Measurements from ENCODE around the gene YWHAG.
"Not testable (repeated sequence)": the region's sequence is repeated elsewhere in the genome, so short reads cannot be mapped to it uniquely, and the experiment has no call there.

YWHAG gene

GRCh38 chr7:76294344-76295024 is 64.3 kb downstream of the YWHAG start:
- no peak overlapping the region for H3K9ac ChIP-seq (ENCODE audit: low read depth, low read length, poor library complexity, severe bottlenecking)
- H3K4me1 ChIP-seq (ENCODE audit: insufficient read depth, low read length, poor library complexity, severe bottlenecking): peaks cover 5% of the 10 kb centered on the region
- no peaks in the 10 kb centered on the region for H3K79me2 ChIP-seq (ENCODE audit: insufficient read depth, low read length)
- H3K36me3 ChIP-seq (ENCODE audit: insufficient read depth, low read length): no peaks in the 10 kb centered on the region
- H3K4me3 ChIP-seq (ENCODE audit: low read length, poor library complexity, severe bottlenecking): no peak overlapping the region
- H4K20me1 ChIP-seq (ENCODE audit: insufficient read depth, low read length, poor library complexity, severe bottlenecking): no peaks in the 10 kb centered on the region
- H3K27me3 ChIP-seq (ENCODE audit: insufficient read depth, low read length, poor library complexity, severe bottlenecking): no peaks in the 10 kb centered on the region
- no peaks in the 10 kb centered on the region for H3K9me3 ChIP-seq (ENCODE audit: insufficient read depth, low read depth, low read length)
- no peak overlapping the region for H2AFZ ChIP-seq (ENCODE audit: low read length)
- no peak for TF ChIP-seq EZH2phosphoT487 (IDR thresholded peaks at IDR 0.05; ENCODE audit: borderline replicate concordance)
- no peak for TF ChIP-seq CTCF (conservative IDR thresholded peaks at IDR 0.05; ENCODE audit: low read length)
- H3K9me2 ChIP-seq (replicated peaks; ENCODE audit: low read depth, low read length): no peaks in the 10 kb centered on the region
- no peaks in the 10 kb centered on the region for H3F3A ChIP-seq (ENCODE audit: low read depth)
- no peak overlapping the region for H3K4me2 ChIP-seq (ENCODE audit: low read depth, low read length, poor library complexity, severe bottlenecking)

GRCh38 chr7:76293407-76293901 is 65.3 kb downstream of the YWHAG start:
- peaks cover 5% of the 10 kb centered on the region for H3K4me1 ChIP-seq (ENCODE audit: insufficient read depth, low read length, poor library complexity, severe bottlenecking)
- no peaks in the 10 kb centered on the region for H3F3A ChIP-seq (ENCODE audit: low read depth)
- no peak overlapping the region for H2AFZ ChIP-seq (ENCODE audit: low read length)
- H3K9me3 ChIP-seq (ENCODE audit: insufficient read depth, low read depth, low read length): no peaks in the 10 kb centered on the region
- no peak overlapping the region for H3K4me3 ChIP-seq (ENCODE audit: low read length, poor library complexity, severe bottlenecking)
- no peak overlapping the region for H3K4me2 ChIP-seq (ENCODE audit: low read depth, low read length, poor library complexity, severe bottlenecking)
- no peak overlapping the region for H3K9ac ChIP-seq (ENCODE audit: low read depth, low read length, poor library complexity, severe bottlenecking)
- no peaks in the 10 kb centered on the region for H3K27me3 ChIP-seq (ENCODE audit: insufficient read depth, low read length, poor library complexity, severe bottlenecking)
- no peaks in the 10 kb centered on the region for H4K20me1 ChIP-seq (ENCODE audit: insufficient read depth, low read length, poor library complexity, severe bottlenecking)
- TF ChIP-seq CTCF (conservative IDR thresholded peaks at IDR 0.05; ENCODE audit: low read length): no peak
- no peak for TF ChIP-seq EZH2phosphoT487 (IDR thresholded peaks at IDR 0.05; ENCODE audit: borderline replicate concordance)
- H3K9me2 ChIP-seq (replicated peaks; ENCODE audit: low read depth, low read length): no peaks in the 10 kb centered on the region
- no peaks in the 10 kb centered on the region for H3K36me3 ChIP-seq (ENCODE audit: insufficient read depth, low read length)
- no peaks in the 10 kb centered on the region for H3K79me2 ChIP-seq (ENCODE audit: insufficient read depth, low read length)

- not testable (repeated sequence) for H3K79me2 ChIP-seq (ENCODE audit: insufficient read depth, low read length); H3K9me3 ChIP-seq (ENCODE audit: insufficient read depth, low read depth, low read length); H3K36me3 ChIP-seq (ENCODE audit: insufficient read depth, low read length); H3K4me1 ChIP-seq (ENCODE audit: insufficient read depth, low read length, poor library complexity, severe bottlenecking); H3F3A ChIP-seq (ENCODE audit: low read depth); H3K9ac ChIP-seq (ENCODE audit: low read depth, low read length, poor library complexity, severe bottlenecking); H4K20me1 ChIP-seq (ENCODE audit: insufficient read depth, low read length, poor library complexity, severe bottlenecking); H3K9me2 ChIP-seq (replicated peaks; ENCODE audit: low read depth, low read length); H3K27me3 ChIP-seq (ENCODE audit: insufficient read depth, low read length, poor library complexity, severe bottlenecking); H3K4me2 ChIP-seq (ENCODE audit: low read depth, low read length, poor library complexity, severe bottlenecking); H2AFZ ChIP-seq (ENCODE audit: low read length); H3K4me3 ChIP-seq (ENCODE audit: low read length, poor library complexity, severe bottlenecking)
Measured at GRCh38 chr7:76292911-76293310, 65.9 kb downstream of the YWHAG start.

- Histone ChIP-seq H3K79me2 (ENCODE audit: insufficient read depth, low read length) (no peaks in the 10 kb centered on the region), H3K9me2 (replicated peaks; ENCODE audit: low read depth, low read length) (no peaks in the 10 kb centered on the region), H3K36me3 (ENCODE audit: insufficient read depth, low read length) (no peaks in the 10 kb centered on the region), H3K4me1 (ENCODE audit: insufficient read depth, low read length, poor library complexity, severe bottlenecking) (peaks cover 5% of the 10 kb centered on the region), H4K20me1 (ENCODE audit: insufficient read depth, low read length, poor library complexity, severe bottlenecking) (no peaks in the 10 kb centered on the region), H3F3A (ENCODE audit: low read depth) (no peaks in the 10 kb centered on the region), H3K9ac (ENCODE audit: low read depth, low read length, poor library complexity, severe bottlenecking) (peak overlapping the region; percentile 59), H3K27me3 (ENCODE audit: insufficient read depth, low read length, poor library complexity, severe bottlenecking) (no peaks in the 10 kb centered on the region), H3K4me2 (ENCODE audit: low read depth, low read length, poor library complexity, severe bottlenecking) (peak overlapping the region; percentile 56), H3K9me3 (ENCODE audit: insufficient read depth, low read depth, low read length) (no peaks in the 10 kb centered on the region), H2AFZ (ENCODE audit: low read length) (peak overlapping the region; percentile 96), H3K4me3 (ENCODE audit: low read length, poor library complexity, severe bottlenecking) (peak overlapping the region; percentile 44)
- TF ChIP-seq CTCF (conservative IDR thresholded peaks at IDR 0.05; ENCODE audit: low read length) (no peak), EZH2phosphoT487 (IDR thresholded peaks at IDR 0.05; ENCODE audit: borderline replicate concordance) (no peak)
Measured at GRCh38 chr7:76292213-76292573, 66.6 kb downstream of the YWHAG start.
